Fibroblast of skin of abdomen (primary cell): ENCODE measurements around the gene GNA12.
"Not testable (repeated sequence)": the region's sequence is repeated elsewhere in the genome, so short reads cannot be mapped to it uniquely, and the experiment has no call there.

Experiments
- DNase-seq: peaks from one replicate; pipeline ENCODE4 v3.0.0-alpha.2; 2013

GNA12 gene

GRCh38 chr7:2725178-2726105 lies 118.7 kb downstream of the GNA12 start:
- no peak for DNase-seq

GRCh38 chr7:2724453-2725177 lies 119.5 kb downstream of the GNA12 start:
- DNase-seq, result no peak

- not testable (repeated sequence) for DNase-seq
Measured at GRCh38 chr7:2724036-2724435, 120.1 kb downstream of the GNA12 start.

- DNase-seq, result no peak
Measured at GRCh38 chr7:2723138-2723850, 120.8 kb downstream of the GNA12 start.

- DNase-seq, result no peak
Measured at GRCh38 chr7:2722591-2722990, 121.5 kb downstream of the GNA12 start.

- DNase-seq, result no peak
Measured at GRCh38 chr7:2721842-2722241, 122.3 kb downstream of the GNA12 start.

- DNase-seq, result no peak
Measured at GRCh38 chr7:2720024-2720423, 124.1 kb downstream of the GNA12 start.

- DNase-seq, result no peak
Measured at GRCh38 chr7:2719007-2719406, 125.1 kb downstream of the GNA12 start.

GRCh38 chr7:2718296-2718965 lies 125.7 kb downstream of the GNA12 start:
- no peak for DNase-seq

GRCh38 chr7:2717293-2718261 lies 126.5 kb downstream of the GNA12 start:
- DNase-seq, result no peak

GRCh38 chr7:2716906-2717292 lies 127.2 kb downstream of the GNA12 start:
- DNase-seq, result no peak

GRCh38 chr7:2716488-2716887 lies 127.6 kb downstream of the GNA12 start:
- no peak for DNase-seq

GRCh38 chr7:2715341-2716231 lies 128.5 kb downstream of the GNA12 start:
- DNase-seq, result peak; percentile 43

- no peak for DNase-seq
Measured at GRCh38 chr7:2714636-2715035, 129.5 kb downstream of the GNA12 start.

- DNase-seq, result no peak
Measured at GRCh38 chr7:2713978-2714377, 130.1 kb downstream of the GNA12 start.

GRCh38 chr7:2713370-2713769 lies 130.7 kb downstream of the GNA12 start:
- DNase-seq, result no peak

- no peak for DNase-seq
Measured at GRCh38 chr7:2711895-2712675, 132.0 kb downstream of the GNA12 start.

- no peak for DNase-seq
Measured at GRCh38 chr7:2710901-2711551, 133.1 kb downstream of the GNA12 start.

- DNase-seq, result no peak
Measured at GRCh38 chr7:2710286-2710655, 133.8 kb downstream of the GNA12 start.
